ENCODE measurements around the gene GABRR1.

DNA sequence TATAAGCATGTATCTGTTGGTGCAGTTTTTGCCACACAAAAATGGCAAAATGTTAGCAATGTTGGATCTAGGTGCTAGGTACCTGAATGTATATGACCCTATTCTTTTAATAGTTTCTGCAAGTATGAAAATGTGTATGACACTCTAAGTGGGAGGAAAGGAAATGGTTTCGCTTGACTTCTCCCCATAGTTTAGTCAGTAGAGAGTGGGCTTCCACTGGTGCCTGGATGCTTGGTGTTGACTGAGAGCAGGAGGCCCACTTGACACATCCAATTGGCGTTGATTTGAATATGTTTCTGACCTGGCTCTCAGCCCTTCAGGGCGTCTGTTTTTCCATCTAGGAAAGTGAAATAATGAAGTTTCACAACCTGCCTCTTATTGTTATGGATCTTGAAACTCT is 41.8 kb upstream of the GABRR1 start:
- TF ChIP-seq CTCF (IDR thresholded peaks at IDR 0.05) (no peak), POLR2A (IDR thresholded peaks at IDR 0.05) (no peak)
